Tibial nerve (tissue), 4 donors: ENCODE data around the gene RASA3.

ENCODE experiments used
- CTCF ChIP-seq, 5 experiments: fragments of 200-600 bp in 3 of 5; fragments of 450-650 bp in 2 of 5; sonication (generic) in 3 of 5; IDR thresholded peaks; one replicate each; pipeline ENCODE4 v1.5.1; 2016 to 2019; ENCODE audit warnings: antibody characterized with exemption in 5 of 5, mild to moderate bottlenecking in 3 of 5, moderate library complexity in 2 of 5
- EP300 ChIP-seq, 2 donors: sonication (generic); formaldehyde crosslinking; IDR thresholded peaks; one replicate each; pipeline ENCODE4 v1.6.1; 2017; ENCODE audit warnings: antibody characterized with exemption in 2 of 2, mild to moderate bottlenecking in 1 of 2

GRCh38 chr13:114162533-114162922 lies 30.1 kb upstream of the RASA3 start:
- no peak for TF ChIP-seq CTCF (IDR thresholded peaks at IDR 0.05)
- no peak for TF ChIP-seq EP300 (IDR thresholded peaks at IDR 0.05)
